GM10266 (cell line): ENCODE measurements around the gene SMIM33.
"Not testable (repeated sequence)": the region's sequence is repeated elsewhere in the genome, so short reads cannot be mapped to it uniquely, and the experiment has no call there.

Source experiments
- DNase-seq: peaks from one replicate; pipeline ENCODE4 v3.0.0; 2012; ENCODE audit errors: extremely low spot score
- CTCF ChIP-seq: IDR thresholded peaks from 2 replicates; pipeline ENCODE4 v1.5.1; 2012; ENCODE audit warnings: mild to moderate bottlenecking, low read depth; ENCODE audit not compliant: control insufficient read depth, insufficient read depth; ENCODE audit errors: missing control alignments

The SMIM33 gene

GRCh38 chr5:139494256-139494655 lies 23.5 kb downstream of the SMIM33 start:
- no peak for DNase-seq
- no peak for TF ChIP-seq CTCF

GRCh38 chr5:139494832-139495231 lies 24.0 kb downstream of the SMIM33 start:
- no peak for TF ChIP-seq CTCF
- DNase-seq = no peak

DNA sequence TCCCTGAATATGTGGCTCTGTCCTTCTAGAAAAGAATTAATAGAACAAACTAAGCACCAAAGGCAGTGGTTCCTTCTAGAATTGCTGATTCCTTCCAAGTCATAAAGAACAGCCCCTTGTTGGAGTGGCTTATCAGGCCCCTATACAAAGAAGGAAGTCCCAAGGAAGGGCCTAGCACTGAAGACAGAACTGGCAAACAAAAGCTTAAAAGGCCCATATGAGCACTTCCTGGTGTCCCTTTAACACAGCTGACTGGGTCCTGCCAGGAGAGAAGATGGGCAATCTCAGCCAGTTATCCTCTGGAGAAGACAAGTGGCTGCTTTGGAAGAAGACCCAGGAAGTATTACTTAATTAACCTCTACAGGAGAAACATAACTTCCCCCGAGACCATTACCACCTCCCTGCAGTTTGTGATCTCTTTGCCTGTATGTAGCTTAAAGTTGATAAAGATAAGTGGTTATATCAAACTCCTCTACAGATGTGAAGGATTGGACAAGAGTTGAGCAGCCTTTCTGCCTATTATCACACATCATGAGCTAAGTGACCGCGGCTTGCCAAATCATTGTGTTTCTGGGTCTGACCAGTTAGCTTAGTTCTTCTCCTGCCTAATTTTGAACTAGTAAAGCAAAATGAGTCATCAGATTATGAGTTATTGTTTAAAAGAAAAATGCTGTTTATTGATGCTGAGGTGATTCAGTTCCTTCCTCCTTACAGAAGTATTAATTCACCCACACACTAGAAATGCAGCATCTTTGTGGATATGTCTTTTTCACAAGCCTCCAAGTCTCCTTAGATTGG lies 25.0 kb downstream of the SMIM33 start:
- no peak for TF ChIP-seq CTCF
- no peak for DNase-seq

DNA sequence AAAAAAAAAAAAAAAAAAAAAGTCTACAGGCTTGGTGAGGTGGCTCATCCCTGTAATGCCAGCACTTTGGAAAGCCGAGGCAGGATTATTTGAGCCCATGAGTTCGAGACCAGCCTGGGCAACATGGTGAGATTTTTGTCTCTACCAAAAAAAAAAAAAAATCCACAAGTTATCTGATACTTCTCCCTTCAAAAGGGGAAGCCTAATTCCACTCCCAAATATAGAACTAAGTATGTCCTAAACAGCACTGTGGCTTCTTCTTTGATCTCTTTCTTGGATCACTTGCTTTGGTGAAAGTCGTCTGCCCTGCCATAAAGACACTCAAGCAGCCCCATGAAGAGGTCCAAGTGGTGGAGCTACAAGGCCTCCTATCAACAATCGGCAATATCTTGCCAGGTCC lies 30.6 kb downstream of the SMIM33 start:
- DNase-seq = no peak
- no peak for TF ChIP-seq CTCF

DNA sequence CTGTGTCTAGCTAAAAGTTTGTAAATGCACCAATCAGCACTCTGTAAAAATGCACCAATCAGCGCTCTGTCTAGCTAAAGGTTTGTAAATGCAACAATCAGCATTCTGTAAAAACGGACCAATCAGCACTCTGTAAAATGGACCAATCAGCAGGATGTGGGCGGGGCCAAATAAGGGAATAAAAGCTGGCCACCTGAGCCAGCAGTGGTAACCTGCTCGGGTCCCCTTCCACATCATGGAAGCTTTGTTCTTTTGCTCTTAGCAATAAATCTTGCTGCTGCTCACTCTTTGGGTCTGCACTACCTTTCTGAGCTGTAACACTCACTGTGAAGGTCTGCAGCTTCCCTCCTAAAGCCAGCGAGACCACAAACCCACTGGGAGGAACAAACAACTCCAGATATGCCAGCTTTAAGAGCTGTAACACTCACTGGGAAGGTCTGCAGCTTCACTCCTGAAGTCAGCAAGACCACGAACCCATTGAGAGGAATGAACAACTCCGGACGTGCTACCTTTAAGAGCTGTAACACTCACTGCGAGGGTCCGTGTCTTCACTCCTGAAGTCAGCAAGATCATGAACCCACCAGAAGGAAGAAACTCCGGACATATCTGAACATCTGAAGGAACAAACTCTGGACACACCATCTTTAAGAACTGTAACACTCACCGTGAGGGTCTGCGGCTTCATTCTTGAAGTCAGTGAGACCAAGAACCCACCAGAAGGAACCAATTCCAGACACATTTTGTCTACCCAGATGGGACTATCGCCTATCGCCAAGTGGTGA lies 32.4 kb downstream of the SMIM33 start:
- not testable (repeated sequence) for DNase-seq

- not testable (repeated sequence) for DNase-seq
These were observed 33.1 kb downstream of the SMIM33 start for GRCh38 chr5:139503879-139504278.

GRCh38 chr5:139504722-139505121 lies 33.9 kb downstream of the SMIM33 start:
- not testable (repeated sequence) for DNase-seq

DNA sequence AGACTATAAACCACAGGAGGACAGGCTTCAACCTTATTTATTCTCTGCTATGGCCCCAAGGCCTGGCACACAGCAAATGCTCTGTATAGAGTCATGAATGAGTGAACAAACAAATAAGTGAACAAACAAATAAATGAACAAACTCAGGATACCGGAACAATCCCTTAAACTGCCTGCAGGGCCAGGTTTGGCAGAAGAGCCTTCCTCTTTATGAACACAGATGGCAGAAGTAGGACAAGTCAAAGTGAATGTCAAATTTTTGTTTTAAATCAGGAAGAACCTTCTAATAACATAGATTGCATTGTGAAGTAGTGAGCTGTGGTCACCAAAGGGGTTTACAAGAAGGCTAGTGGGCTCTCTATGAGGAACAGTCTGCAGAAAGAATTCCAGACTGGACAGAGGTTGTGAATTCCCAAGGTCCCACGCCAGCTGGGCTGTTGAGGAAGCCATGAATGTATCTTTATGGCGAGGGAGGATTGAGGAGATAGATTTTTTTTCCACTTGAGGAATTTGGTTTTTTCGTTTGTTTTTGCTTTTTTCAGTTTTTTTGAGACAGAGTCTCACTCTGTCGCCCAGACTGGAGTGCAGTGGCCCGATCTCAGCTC lies 42.1 kb downstream of the SMIM33 start:
- no peak for TF ChIP-seq CTCF
- DNase-seq = no peak
